Measurements from ENCODE around the gene HTATIP2. TPM values are rescaled to one million over a fixed set of nuclear protein-coding genes. Genes with fewer than 3 reads are reported as not detected.

The HTATIP2 gene
- total RNA-seq, 1 donor from 2014 or later: 17.4 TPM

DNA sequence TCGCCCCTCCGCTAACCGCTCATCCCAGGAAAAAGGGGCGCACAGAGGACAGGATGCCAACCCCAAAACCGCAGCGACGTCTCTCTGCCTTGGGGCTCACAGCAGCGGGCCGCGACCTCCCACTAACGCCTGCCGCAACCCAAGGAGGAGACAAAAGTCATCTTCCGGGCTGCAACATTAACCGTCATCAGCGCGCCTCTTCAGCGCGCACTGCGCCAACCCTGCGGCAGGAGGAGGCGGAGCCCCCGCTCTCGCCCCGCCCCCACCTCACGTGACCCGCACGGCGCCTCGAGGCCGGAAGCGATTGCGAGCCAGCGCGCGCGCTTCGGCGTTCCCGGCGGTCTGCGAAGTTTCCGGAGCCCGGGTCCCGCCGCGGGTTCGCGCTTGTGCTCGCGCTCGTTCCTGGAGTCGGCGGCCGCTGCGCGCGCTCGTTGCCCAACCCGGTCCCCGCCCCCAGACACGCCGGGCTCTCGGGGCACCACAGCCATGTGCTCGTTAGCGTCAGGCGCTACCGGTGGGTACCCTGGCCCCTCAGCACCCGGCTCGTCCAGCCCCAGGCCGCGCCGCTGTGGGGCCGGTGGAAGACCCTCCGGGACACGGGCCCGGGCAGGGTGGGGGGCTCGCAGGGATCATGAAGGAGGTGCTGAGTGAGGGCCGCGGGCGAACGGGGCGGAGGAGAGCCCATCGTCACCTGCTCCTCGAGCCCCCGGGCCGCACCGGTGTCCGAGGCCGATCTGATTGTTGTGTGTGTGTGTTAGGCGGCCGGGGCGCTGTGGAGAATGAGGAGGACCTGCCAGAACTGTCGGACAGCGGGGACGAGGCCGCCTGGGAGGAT lies 24.0 kb downstream of the HTATIP2 start, which contains the start of gene PRMT3:
Gene PRMT3 (plus strand): TSS at position 456 of the 835 bp plus-strand sequence. CDS start 31 bp downstream, at position 487.
- Histone ChIP-seq H3K9me3 (replicated peaks) (no peaks in the 10 kb centered on the region), H3K36me3 (peaks cover 20% of the 10 kb centered on the region), H3K27ac (replicated peaks) (peak within 1 kb of the TSS; percentile 87), H3K4me1 (peaks cover 26% of the 10 kb centered on the region), H3K27me3 (ENCODE audit: low read depth) (no peaks in the 10 kb centered on the region), H3K4me3 (peak within 1 kb of the TSS; percentile 77)
- DNase-seq: peak; percentile 97
- intact Hi-C loops (cut with micrococcal nuclease): no loop called here
- TF ChIP-seq CTCF (IDR thresholded peaks at IDR 0.05; ENCODE audit: borderline replicate concordance): no peak

DNA sequence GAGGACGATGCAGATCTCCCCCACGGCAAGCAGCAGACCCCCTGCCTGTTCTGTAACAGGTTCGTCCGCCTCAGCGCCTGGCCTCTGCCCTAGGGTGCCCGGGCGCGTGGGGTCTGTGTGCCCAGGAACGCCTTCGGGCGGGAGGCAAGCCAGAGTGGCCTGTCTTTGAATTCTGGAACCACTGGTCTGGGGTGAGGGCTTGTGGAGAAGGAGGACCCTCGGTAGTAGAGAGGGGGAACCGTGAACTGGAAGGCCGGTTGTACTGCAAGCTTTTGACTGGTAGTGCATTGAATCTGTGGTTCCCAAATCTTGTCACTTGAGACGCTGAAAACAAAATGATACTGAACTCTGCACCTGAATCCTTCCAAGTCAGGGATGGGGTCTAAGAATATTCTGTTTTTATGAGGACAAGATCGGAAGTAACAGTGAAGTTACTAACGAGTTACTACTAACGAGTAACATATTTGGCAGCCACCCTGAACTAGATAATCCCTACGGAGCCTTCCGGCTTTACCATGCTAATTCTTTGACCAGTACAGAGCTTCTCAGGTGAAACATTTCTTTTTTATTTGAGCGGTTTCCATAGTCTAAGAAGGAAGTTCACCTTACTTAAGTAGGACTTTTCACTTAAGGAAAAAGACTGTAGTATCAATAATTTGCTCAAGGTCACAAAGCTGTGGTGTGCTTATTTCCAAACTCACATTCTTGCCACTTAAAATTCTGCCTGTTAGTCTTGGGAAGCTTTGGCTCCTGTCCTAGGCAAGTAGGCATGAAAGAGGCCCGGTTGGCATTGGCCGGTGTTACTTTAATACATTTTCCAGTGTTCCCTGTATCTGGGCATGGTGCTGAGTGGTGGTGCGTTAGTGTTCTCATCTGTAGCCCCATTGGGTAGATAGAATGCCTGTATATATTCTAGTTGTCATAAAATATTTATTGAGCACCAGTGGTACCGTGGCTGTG lies 24.9 kb downstream of the HTATIP2 start:
- intact Hi-C loops (cut with micrococcal nuclease): no loop called here
- peaks cover 20% of the 10 kb centered on the region for H3K36me3 ChIP-seq
- peak overlapping the region; percentile 77 for H3K4me3 ChIP-seq
- peak overlapping the region; percentile 87 for H3K27ac ChIP-seq (replicated peaks)
- H3K27me3 ChIP-seq (ENCODE audit: low read depth): no peaks in the 10 kb centered on the region
- H3K9me3 ChIP-seq (replicated peaks): no peaks in the 10 kb centered on the region
- DNase-seq: no peak
- peaks cover 26% of the 10 kb centered on the region for H3K4me1 ChIP-seq
- no peak for TF ChIP-seq CTCF (IDR thresholded peaks at IDR 0.05; ENCODE audit: borderline replicate concordance)

GRCh38 chr11:20397281-20397680 lies 33.8 kb downstream of the HTATIP2 start:
- intact Hi-C loops (cut with micrococcal nuclease): loop anchor here (10.0 kb wide), 1 partner anchor 208 kb away; no protein-coding TSS in a partner anchor

GRCh38 chr11:20399498-20399897 lies 36.0 kb downstream of the HTATIP2 start:
- DNase-seq: no peak
- Histone ChIP-seq H3K4me3 (no peak overlapping the region), H3K9me3 (replicated peaks) (no peaks in the 10 kb centered on the region), H3K36me3 (peaks cover 63% of the 10 kb centered on the region), H3K4me1 (no peaks in the 10 kb centered on the region), H3K27ac (replicated peaks) (no peak overlapping the region), H3K27me3 (ENCODE audit: low read depth) (no peaks in the 10 kb centered on the region)
- intact Hi-C loops (cut with micrococcal nuclease): loop anchor here (10.0 kb wide), 1 partner anchor 205 kb away; no protein-coding TSS in a partner anchor
- no peak for TF ChIP-seq CTCF (IDR thresholded peaks at IDR 0.05; ENCODE audit: borderline replicate concordance)

More at GRCh38 chr11:20397281-20397680, 33.8 kb downstream of the HTATIP2 start:
- Histone ChIP-seq H3K9me3 (replicated peaks) (no peaks in the 10 kb centered on the region), H3K36me3 (peaks cover 70% of the 10 kb centered on the region), H3K27me3 (ENCODE audit: low read depth) (no peaks in the 10 kb centered on the region), H3K27ac (replicated peaks) (no peak overlapping the region), H3K4me1 (no peaks in the 10 kb centered on the region), H3K4me3 (no peak overlapping the region)
- no peak for DNase-seq
- TF ChIP-seq CTCF (IDR thresholded peaks at IDR 0.05; ENCODE audit: borderline replicate concordance): peak; percentile 59

DNA sequence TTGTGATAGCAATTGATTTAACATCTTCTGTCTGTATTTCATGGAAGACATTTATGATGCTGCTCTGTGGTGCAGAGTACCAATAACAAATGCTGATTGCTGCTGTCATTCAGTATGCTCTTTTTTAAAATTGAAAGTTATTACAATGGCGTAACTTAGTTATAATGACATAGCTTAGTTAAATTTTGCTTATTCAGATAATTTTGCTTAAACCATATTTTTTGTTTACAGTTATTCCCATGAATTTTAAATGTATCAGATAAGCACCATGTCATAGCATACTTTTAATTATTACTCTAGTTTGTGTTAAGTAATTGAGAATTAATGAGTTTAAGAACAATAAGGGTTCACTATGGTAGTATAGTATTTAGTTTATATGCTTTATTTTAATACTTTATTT lies 39.5 kb downstream of the HTATIP2 start:
- no peaks in the 10 kb centered on the region for H3K4me1 ChIP-seq
- intact Hi-C loops (cut with micrococcal nuclease): no loop called here
- no peak overlapping the region for H3K27ac ChIP-seq (replicated peaks)
- peaks cover 60% of the 10 kb centered on the region for H3K36me3 ChIP-seq
- no peak for TF ChIP-seq CTCF (IDR thresholded peaks at IDR 0.05; ENCODE audit: borderline replicate concordance)
- no peak overlapping the region for H3K4me3 ChIP-seq
- H3K9me3 ChIP-seq (replicated peaks): no peaks in the 10 kb centered on the region
- DNase-seq: no peak
- no peaks in the 10 kb centered on the region for H3K27me3 ChIP-seq (ENCODE audit: low read depth)

Data from left ventricle myocardium inferior (tissue), 1 donor.